ENCODE measurements around the gene PMVK.
A peak's percentile ranks its signal among the peaks of the same experiment; 100 is the strongest.
"Not testable (repeated sequence)": the region's sequence is repeated elsewhere in the genome, so short reads cannot be mapped to it uniquely, and the experiment has no call there.

PMVK gene

GRCh38 chr1:154936555-154937084, at the start of gene PMVK:
PMVK (minus strand) TSS chr1:154936719; CDS start chr1:154936685, 34 bp downstream.
- peak; percentile 94 for DNase-seq

- DNase-seq, result no peak
These were observed 47.4 kb upstream of the PMVK start for GRCh38 chr1:154983776-154984466.

- peak; percentile 92 for DNase-seq
These were observed 46.6 kb upstream of the PMVK start, which contains the start of gene FLAD1 for GRCh38 chr1:154982897-154983648. FLAD1 (plus strand) TSS chr1:154983344; CDS start chr1:154983695, 351 bp downstream.

- no peak for DNase-seq
These were observed 45.8 kb upstream of the PMVK start for GRCh38 chr1:154982341-154982740.

GRCh38 chr1:154978360-154978759, 41.8 kb upstream of the PMVK start:
- DNase-seq, result no peak

- not testable (repeated sequence) for DNase-seq
These were observed 41.2 kb upstream of the PMVK start for GRCh38 chr1:154977762-154978161.

GRCh38 chr1:154975409-154976059, 39.0 kb upstream of the PMVK start:
- DNase-seq, result peak; percentile 34

GRCh38 chr1:154974808-154975408, 38.4 kb upstream of the PMVK start:
- peak; percentile 92 for DNase-seq

GRCh38 chr1:154974102-154974807, 37.7 kb upstream of the PMVK start, which contains the start of gene CKS1B:
CKS1B (plus strand) TSS chr1:154974681; CDS start chr1:154974746, 65 bp downstream.
- DNase-seq, result peak; percentile 95

- peak; percentile 91 for DNase-seq
These were observed 37.0 kb upstream of the PMVK start for GRCh38 chr1:154973344-154974101.

- no peak for DNase-seq
These were observed 36.2 kb upstream of the PMVK start for GRCh38 chr1:154972517-154973343.

- no peak for DNase-seq
These were observed 35.6 kb upstream of the PMVK start for GRCh38 chr1:154972213-154972516.

- no peak for DNase-seq
These were observed 35.0 kb upstream of the PMVK start for GRCh38 chr1:154971341-154971998.

- peak; percentile 35 for DNase-seq
These were observed 34.3 kb upstream of the PMVK start, which contains the start of gene SHC1 for GRCh38 chr1:154970631-154971340. SHC1 (minus strand) TSS chr1:154970747; CDS start chr1:154970526, 221 bp downstream.

GRCh38 chr1:154969860-154970452, 33.4 kb upstream of the PMVK start:
- no peak for DNase-seq

GRCh38 chr1:154969246-154969645, 32.7 kb upstream of the PMVK start:
- DNase-seq, result no peak

- DNase-seq, result no peak
These were observed 32.2 kb upstream of the PMVK start for GRCh38 chr1:154968731-154969130.

GRCh38 chr1:154967331-154967950, 30.9 kb upstream of the PMVK start:
- no peak for DNase-seq

Data from activated CD4-positive, alpha-beta T cell treated with anti-CD3 and anti-CD28 coated beads, Interleukin-2, amount 50 U/mL, for 1 hour (primary cell).